Brain pericyte (primary cell): Measurements from ENCODE around the gene CUTA.

Experiments used
- DNase-seq: peaks from one replicate; pipeline ENCODE4 v3.0.0-alpha.2; 2012; ENCODE audit warnings: low read depth, low spot score

The CUTA gene

DNA sequence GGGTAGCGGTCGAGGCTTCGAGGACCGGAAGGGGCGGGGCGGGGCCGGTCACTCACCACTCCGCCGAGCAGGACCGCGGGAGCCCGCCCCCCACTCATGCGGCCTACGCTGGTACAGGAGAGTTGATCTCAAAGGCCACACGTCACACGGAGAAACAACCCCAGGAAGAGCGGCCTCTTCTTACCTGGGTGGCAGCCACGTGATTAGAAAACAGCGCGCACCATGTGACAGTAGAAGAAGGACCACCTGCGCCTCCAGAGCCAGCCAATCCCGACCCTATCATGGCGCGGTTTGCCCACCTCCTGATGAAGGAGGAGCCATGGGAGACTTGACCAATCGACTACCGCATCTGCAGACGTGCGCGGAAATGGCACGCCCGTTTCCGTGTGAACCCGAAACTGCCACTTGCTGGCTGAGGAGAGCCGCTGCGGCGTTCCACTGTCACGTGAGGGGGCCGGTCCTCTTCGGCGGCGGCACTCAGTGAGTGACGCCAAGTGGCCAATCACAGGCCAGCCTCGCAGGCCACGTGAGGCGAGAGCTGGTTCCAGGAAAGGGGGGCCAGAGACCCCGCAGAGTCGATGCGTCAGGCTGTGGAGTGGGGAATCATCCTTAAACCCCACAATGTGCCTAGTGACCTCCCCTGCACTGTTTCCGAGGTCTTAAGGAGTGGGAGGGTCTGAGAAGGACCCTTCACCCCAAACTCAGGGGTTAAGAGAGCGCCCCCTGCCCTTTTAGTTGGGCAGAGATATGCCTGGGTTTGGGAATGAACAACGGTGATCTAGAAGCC, at the start of gene CUTA:
CUTA (minus strand) TSS at position 205 of the 787 bp plus-strand sequence; CDS start at position 98, 107 bp downstream.
- DNase-seq: peak; percentile 100

DNA sequence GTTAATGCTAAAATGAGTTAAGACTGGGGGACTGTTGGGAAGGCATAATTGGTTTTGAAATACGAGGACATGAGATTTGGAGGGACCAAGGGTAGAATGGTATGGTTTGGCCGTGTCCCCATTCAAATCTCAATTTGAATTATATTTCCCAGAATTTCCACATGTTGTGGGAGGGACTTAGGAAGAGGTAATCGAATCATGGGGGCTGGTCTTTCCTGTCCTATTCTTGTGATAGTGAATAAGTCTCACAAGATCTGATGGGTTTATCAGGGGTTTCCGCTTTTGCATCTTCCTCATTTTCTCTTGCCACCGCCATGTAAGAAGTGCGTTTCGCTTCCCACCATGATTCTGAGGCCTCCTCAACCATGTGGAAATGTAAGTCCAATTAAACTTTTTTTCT, 49.2 kb upstream of the CUTA start:
- DNase-seq: no peak

DNA sequence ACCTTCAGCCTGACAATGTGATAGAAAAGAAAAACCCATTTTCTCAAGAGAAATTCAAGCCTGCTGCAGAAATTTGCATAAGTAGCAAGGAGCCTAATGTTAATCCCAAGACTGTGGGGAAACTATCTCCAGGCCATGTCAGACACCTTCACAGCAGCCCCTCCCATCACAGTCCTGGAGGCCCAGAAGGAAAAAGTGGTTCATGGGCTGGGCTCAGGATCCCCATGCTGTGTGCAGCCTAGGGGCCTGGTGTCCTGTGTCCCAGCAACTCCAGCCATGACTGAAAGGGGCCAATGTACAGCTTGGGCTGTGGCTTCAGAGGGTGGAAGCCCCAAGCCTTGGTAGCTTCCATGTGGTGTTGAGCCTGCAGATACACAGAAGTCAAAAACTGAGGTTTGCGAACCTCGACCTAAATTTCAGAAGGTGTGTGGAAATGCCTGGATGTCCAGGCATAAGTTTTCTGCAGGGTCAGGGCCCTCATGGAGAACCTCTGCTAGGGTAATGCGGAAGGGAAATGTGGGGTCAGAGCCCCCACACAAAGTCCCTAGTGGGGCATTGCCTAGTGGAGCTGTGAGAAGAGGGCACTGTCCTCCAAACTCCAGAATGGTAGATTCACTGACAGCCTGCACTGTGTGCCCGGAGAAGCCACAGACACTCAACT, 48.3 kb upstream of the CUTA start:
- DNase-seq: no peak

DNA sequence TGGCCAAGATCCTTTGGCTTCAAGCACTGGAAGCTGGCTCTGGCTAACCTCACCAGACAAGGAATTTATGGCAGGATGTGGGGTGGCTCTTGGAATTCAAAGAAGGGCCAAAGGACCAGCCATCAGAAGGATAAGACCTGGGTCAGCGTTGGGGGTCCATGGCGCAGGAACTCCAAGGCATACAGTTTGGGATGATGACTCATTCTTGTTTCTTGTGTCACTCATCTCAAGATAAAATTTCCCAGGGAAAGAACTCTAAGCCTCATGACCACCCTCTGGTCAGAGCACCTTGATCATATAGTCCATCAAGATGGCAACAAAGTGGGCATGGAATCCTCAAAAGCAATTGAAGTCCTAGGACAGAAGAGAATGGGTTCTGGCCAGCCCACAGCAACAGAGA, 41.3 kb upstream of the CUTA start:
- no peak for DNase-seq

DNA sequence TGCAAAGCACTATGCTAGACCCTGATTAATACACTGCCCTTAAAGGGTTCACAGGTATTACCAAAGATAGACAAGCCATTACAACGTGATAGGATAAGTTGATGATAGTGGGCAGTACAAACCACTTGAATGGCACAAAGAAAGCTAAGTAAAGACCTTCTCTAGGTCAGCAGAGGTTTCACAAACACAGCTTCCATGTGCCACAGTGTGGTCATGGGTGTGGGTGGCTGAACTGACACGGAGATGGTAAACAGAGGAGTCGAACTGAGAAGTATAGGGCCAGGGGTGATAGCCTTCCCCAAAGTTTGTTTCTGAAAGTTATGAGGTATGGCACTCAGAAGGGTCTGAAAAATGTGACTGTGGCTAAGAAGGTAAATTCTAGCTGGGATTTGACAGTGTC, 40.8 kb upstream of the CUTA start:
- no peak for DNase-seq

DNA sequence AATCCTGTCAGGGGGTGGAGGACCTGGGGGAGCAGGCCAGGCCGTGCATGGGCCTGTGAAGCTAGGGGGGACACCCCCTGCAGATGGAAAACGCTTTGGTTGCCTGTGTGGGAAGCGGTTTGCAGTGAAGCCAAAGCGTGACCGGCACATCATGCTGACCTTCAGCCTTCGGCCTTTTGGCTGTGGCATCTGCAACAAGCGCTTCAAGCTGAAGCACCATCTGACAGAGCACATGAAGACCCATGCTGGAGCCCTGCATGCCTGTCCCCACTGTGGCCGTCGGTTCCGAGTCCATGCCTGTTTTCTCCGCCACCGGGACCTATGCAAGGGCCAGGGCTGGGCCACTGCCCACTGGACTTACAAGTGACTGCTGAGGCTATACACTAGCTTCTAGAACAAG, 38.2 kb upstream of the CUTA start:
- DNase-seq: no peak

- DNase-seq: no peak
Observed at GRCh38 chr6:33455051-33455450, 37.1 kb upstream of the CUTA start.

GRCh38 chr6:33454009-33454946, 36.4 kb upstream of the CUTA start, which contains the start of gene ZBTB9:
Gene ZBTB9 (plus strand): TSS chr6:33454576. CDS start chr6:33455101, 525 bp downstream.
- DNase-seq: peak; percentile 88

DNA sequence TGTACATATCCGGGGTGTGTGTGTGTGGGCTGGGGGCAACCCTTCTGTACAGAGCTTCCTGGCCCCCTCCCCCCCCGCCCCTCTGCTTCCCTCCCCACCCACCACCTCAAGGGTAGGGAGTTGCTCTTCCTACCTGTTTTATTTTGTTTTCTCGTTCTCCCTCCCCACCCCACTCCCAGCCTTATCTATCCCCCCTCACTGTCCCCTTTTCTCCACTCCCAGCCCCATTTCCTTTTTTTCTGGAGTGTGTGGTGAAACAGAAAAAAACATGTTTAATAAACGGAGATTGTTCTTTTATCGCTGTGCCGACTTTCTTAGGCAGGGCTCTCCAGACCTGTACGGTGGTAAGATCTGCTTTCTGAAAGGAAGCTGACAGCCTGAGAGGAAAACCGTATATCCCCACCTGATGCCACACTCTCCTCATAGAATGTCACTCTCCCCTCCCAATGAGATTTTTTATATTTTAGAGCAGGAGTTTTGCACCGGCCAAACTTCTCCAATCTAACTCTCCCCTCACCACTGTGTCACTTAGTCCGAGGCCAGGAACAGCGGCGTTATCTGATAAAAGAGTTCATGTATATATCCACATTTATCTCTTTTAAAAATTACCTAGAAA, 35.6 kb upstream of the CUTA start:
- DNase-seq: no peak

- DNase-seq: no peak
Observed at GRCh38 chr6:33452496-33452895, 34.6 kb upstream of the CUTA start.

DNA sequence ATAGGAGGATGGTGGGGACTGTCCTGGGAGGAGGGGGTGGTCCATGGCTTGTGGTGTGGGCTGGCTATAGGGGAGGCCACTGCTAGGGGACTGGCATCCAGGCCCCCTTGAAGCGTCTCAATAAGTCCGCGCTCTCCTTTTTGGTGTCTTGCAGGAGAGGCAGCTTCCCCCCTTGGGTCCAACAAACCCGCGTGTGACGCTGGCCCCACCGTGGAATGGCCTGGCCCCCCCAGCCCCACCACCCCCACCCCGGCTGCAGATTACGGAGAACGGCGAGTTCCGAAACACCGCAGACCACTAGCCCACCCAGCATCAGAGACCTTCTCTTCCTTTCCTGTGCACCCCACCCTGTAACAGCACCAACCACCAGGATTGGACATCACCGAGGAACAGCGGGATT, 33.7 kb upstream of the CUTA start:
- DNase-seq: no peak

DNA sequence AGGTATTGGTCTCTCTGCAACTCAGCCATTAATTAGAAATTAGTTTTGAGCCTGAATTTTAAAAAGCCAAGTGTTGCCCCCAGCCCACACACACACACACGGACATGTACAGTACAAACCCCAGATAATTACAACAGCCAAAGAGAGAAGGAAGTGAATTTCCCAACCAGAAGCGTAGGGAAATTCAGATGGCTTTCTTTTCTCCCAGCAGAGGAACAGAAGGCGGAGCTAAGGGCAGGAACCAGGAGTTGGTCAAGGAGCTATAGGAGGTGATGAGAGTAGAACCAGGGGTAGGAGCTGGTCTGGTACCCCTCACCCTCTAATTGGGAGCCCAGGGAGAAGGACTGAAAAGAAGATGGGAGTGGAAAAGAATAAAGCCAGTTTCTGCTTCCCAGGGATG, 32.5 kb upstream of the CUTA start:
- DNase-seq: no peak

DNA sequence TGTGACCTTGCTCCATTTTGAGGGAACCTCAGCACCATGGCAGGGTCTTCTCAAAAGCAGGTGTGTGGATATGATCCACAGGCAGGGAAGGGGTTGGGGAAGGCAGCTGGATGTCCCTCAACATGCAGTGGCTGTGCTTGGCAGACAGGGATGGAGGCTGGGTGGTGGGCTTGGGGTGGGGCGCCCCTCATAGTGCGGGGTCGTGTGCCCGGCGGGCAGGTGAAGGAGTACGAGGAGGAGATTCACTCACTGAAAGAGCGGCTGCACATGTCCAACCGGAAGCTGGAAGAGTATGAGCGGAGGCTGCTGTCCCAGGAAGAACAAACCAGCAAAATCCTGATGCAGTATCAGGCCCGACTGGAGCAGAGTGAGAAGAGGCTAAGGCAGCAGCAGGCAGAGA, 28.4 kb upstream of the CUTA start:
- DNase-seq: no peak

GRCh38 chr6:33445119-33445603, 27.3 kb upstream of the CUTA start:
- no peak for DNase-seq

DNA sequence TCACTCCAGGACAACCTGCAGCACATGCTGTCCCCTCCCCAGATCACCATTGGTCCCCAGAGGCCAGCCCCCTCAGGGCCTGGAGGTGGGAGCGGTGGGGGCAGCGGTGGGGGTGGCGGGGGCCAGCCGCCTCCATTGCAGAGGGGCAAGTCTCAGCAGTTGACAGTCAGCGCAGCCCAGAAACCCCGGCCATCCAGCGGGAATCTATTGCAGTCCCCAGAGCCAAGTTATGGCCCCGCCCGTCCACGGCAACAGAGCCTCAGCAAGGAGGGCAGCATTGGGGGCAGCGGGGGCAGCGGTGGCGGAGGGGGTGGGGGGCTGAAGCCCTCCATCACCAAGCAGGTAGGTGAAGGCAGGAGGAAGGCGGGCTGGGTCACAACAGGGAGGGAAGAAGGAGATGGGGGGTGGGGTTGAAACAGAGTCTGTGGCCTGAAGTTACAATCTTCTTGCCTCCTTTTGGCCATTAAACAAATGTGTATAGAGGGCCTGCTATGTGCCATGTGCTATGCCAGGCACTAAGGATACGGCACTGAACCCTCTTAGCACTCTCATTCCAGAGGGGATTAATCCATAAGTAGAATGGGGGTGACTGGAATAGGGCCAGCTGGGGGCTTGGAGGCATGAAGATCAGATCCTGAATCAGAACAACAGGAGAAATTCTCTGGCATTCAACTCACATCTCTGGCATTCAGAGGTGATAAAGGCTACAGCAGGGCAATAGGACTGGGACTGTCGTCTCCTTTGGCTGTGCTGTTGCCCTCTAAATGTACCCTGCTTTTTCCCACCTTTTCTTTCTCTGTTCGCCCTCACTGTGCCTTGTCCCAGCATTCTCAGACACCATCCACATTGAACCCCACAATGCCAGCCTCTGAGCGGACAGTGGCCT, 26.0 kb upstream of the CUTA start:
- DNase-seq: no peak

DNA sequence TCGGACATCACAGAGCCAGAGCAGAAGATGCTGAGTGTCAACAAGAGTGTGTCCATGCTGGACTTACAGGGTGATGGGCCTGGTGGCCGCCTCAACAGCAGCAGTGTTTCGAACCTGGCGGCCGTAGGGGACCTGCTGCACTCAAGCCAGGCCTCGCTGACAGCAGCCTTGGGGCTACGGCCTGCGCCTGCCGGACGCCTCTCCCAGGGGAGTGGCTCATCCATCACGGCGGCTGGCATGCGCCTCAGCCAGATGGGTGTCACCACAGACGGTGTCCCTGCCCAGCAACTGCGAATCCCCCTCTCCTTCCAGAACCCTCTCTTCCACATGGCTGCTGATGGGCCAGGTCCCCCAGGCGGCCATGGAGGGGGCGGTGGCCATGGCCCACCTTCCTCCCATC, 25.1 kb upstream of the CUTA start:
- no peak for DNase-seq

DNA sequence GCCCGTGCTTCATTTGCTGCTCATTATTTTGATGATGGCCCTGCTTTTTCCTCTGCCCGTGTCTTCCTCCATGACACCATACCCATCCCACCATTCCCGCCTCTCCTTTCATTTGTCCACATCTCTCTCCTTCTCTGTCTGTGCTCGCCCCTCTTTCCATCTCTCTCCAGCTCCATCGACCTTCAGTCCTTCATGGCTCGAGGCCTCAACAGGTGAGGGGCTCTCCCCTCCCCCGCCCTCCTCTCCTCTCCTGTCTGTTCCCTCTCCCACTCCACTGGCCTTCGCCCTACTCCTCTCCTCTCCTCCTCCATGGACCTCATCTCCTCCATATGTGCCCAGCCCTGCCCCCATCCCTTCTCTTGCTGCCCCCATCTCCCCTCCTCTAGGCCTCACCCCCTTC, 24.4 kb upstream of the CUTA start:
- no peak for DNase-seq

- no peak for DNase-seq
Observed at GRCh38 chr6:33441457-33441856, 23.6 kb upstream of the CUTA start.

DNA sequence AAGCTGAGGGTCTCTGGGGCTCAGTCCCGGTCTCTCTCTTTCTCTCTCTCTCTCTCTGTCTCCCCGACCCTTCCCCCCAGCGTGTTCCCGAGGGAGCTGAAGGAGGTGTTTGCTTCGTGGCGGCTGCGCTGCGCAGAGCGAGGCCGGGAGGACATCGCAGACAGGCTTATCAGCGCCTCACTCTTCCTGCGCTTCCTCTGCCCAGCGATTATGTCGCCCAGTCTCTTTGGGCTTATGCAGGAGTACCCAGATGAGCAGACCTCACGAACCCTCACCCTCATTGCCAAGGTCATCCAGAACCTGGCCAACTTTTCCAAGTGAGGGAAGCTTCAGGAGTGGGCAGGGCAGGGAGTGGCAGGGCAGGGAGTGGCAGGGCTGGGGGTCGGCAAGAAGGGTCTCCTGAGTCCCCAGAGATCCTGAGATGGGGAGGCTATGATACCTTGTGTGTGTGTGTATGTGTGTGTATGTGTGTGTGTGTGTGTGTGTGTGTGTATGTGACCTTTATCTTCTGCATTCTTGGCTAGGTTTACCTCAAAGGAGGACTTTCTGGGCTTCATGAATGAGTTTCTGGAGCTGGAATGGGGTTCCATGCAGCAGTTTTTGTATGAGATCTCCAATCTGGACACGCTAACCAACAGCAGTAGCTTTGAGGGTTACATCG, 22.9 kb upstream of the CUTA start:
- no peak for DNase-seq
